IPS-15b (cell line): Measurements from ENCODE around the gene PDE4B.

ENCODE experiments used
- H3K27me3 ChIP-seq: one replicate; pipeline ENCODE4 v1.6.1; 2013; ENCODE audit warnings: low read length; ENCODE audit not compliant: control insufficient read depth, insufficient read depth
- H3K36me3 ChIP-seq: one replicate; pipeline ENCODE4 v1.6.1; 2013; ENCODE audit warnings: low read length; ENCODE audit not compliant: control insufficient read depth, insufficient read depth
- H3K4me1 ChIP-seq: one replicate; pipeline ENCODE4 v1.6.1; 2013; ENCODE audit warnings: mild to moderate bottlenecking, low read length; ENCODE audit not compliant: control insufficient read depth, insufficient read depth
- H3K4me3 ChIP-seq: one replicate; pipeline ENCODE4 v1.5.1; 2013; ENCODE audit warnings: low read depth, low read length
- H3K9ac ChIP-seq: one replicate; pipeline ENCODE4 v1.6.1; 2013; ENCODE audit warnings: low read depth, mild to moderate bottlenecking, low read length
- H3K9me3 ChIP-seq: one replicate; pipeline ENCODE4 v1.6.1; 2013; ENCODE audit warnings: mild to moderate bottlenecking, low read length; ENCODE audit not compliant: control insufficient read depth, insufficient read depth

PDE4B gene

GRCh38 chr1:66371233-66372005, 578.7 kb downstream of the PDE4B start:
- Histone ChIP-seq H3K27me3 (no peaks in the 10 kb centered on the region), H3K9me3 (no peaks in the 10 kb centered on the region), H3K36me3 (no peaks in the 10 kb centered on the region), H3K4me3 (no peak overlapping the region), H3K9ac (no peak overlapping the region), H3K4me1 (no peaks in the 10 kb centered on the region)

DNA sequence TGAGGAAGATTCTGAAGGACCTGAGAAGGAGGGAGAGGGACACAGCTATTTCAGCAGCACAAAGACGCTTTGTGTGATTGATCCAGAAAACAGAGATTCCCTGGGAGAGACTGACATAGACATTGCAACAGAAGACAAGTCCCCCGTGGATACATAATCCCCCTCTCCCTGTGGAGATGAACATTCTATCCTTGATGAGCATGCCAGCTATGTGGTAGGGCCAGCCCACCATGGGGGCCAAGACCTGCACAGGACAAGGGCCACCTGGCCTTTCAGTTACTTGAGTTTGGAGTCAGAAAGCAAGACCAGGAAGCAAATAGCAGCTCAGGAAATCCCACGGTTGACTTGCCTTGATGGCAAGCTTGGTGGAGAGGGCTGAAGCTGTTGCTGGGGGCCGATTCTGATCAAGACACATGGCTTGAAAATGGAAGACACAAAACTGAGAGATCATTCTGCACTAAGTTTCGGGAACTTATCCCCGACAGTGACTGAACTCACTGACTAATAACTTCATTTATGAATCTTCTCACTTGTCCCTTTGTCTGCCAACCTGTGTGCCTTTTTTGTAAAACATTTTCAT, 579.9 kb downstream of the PDE4B start:
- no peak overlapping the region for H3K9ac ChIP-seq
- H3K4me1 ChIP-seq: no peaks in the 10 kb centered on the region
- H3K36me3 ChIP-seq: no peaks in the 10 kb centered on the region

DNA sequence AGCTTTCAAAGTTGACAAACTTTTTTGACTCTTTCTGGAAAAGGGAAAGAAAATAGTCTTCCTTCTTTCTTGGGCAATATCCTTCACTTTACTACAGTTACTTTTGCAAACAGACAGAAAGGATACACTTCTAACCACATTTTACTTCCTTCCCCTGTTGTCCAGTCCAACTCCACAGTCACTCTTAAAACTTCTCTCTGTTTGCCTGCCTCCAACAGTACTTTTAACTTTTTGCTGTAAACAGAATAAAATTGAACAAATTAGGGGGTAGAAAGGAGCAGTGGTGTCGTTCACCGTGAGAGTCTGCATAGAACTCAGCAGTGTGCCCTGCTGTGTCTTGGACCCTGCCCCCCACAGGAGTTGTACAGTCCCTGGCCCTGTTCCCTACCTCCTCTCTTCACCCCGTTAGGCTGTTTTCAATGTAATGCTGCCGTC, 580.5 kb downstream of the PDE4B start:
- H3K9ac ChIP-seq: no peak overlapping the region
- no peaks in the 10 kb centered on the region for H3K4me1 ChIP-seq
- H3K36me3 ChIP-seq: no peaks in the 10 kb centered on the region
- H3K27me3 ChIP-seq: no peaks in the 10 kb centered on the region
- H3K9me3 ChIP-seq: no peaks in the 10 kb centered on the region
- H3K4me3 ChIP-seq: no peak overlapping the region

More for the DNA sequence above, 579.9 kb downstream of the PDE4B start:
- Histone ChIP-seq H3K27me3 (no peaks in the 10 kb centered on the region), H3K9me3 (no peaks in the 10 kb centered on the region), H3K4me3 (no peak overlapping the region)

GRCh38 chr1:66374148-66374547, 581.5 kb downstream of the PDE4B start:
- Histone ChIP-seq H3K4me1 (no peaks in the 10 kb centered on the region), H3K4me3 (no peak overlapping the region), H3K9ac (no peak overlapping the region), H3K36me3 (no peaks in the 10 kb centered on the region), H3K27me3 (no peaks in the 10 kb centered on the region), H3K9me3 (no peaks in the 10 kb centered on the region)

DNA sequence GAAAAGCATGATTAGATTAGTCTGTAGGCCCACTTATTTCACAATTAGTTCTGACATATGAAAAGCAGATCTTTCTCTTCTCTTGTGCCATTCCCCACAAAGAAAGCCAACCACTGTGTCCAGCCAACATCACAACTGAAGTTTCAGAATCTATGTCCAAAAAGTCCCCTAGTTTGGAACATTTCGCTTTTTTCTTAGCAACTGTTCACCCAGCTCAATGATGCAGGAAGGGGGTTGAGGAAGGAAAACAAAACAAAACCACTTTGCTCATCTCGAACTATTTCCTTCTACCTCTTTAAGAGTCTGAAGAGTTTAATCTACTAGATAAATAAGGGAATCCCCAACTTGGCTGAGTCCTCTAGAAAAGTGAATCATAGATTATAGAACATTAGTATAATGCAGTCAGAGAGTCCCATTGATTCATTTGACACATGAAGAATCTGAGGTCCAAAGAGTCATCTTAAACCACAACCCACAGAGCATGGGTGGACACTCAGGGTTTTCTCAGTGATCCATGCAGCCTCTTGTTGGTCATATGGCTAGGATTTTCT, 581.9 kb downstream of the PDE4B start:
- H3K4me1 ChIP-seq: no peaks in the 10 kb centered on the region
- H3K9ac ChIP-seq: no peak overlapping the region
- no peak overlapping the region for H3K4me3 ChIP-seq

DNA sequence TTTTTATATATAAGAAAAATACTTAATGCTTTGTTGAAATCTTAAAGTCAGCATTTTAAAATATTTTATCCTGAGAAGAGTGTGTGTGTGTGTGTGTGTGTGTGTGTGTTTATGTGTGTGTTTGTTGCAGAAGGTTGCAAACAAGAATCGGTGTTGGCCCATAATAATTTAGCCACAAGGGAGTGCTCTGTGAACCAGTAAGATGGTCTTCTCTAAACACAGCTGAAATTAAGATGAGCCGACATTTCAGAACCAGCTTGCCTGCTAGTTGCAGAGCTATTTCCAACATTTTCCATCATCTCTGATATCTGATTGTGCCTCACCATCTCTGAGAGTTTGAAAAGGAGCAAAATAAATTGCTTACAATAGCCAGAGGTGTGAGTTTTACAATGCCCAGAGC, 582.4 kb downstream of the PDE4B start:
- H3K36me3 ChIP-seq: no peaks in the 10 kb centered on the region
- H3K4me3 ChIP-seq: no peak overlapping the region
- H3K9ac ChIP-seq: no peak overlapping the region
- no peaks in the 10 kb centered on the region for H3K4me1 ChIP-seq
- H3K27me3 ChIP-seq: no peaks in the 10 kb centered on the region
- no peaks in the 10 kb centered on the region for H3K9me3 ChIP-seq

More for the DNA sequence above, 581.9 kb downstream of the PDE4B start:
- Histone ChIP-seq H3K27me3 (no peaks in the 10 kb centered on the region), H3K36me3 (no peaks in the 10 kb centered on the region), H3K9me3 (no peaks in the 10 kb centered on the region)

GRCh38 chr1:66380452-66381212, 587.9 kb downstream of the PDE4B start:
- Histone ChIP-seq H3K36me3 (peaks cover 6% of the 10 kb centered on the region), H3K9ac (no peak overlapping the region), H3K9me3 (peaks cover 20% of the 10 kb centered on the region), H3K4me3 (no peak overlapping the region), H3K27me3 (no peaks in the 10 kb centered on the region), H3K4me1 (no peaks in the 10 kb centered on the region)

GRCh38 chr1:66381621-66382275, 589.1 kb downstream of the PDE4B start:
- Histone ChIP-seq H3K4me1 (no peaks in the 10 kb centered on the region), H3K9me3 (peaks cover 21% of the 10 kb centered on the region), H3K9ac (no peak overlapping the region), H3K4me3 (no peak overlapping the region), H3K27me3 (no peaks in the 10 kb centered on the region), H3K36me3 (peaks cover 6% of the 10 kb centered on the region)

DNA sequence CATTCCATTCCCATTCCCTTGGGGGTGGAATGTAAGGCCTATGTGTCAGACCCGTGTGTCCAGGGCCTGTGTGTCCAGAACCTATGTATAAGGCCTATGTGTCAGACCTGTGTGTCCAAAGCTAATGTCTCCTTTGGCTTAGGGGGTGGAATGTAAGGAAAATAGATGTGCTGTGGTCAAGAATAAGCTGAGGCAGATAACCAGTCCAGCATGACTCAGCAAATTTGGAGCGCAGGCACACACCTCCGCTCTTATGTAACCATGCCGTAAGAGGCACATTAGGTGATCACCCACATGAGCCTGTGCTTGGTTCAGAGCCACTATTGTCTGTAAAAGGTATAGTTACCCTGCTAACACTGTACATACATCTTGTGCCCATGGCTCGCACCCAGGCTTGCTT, 590.5 kb downstream of the PDE4B start:
- H3K9ac ChIP-seq: no peak overlapping the region
- H3K36me3 ChIP-seq: peaks cover 6% of the 10 kb centered on the region

DNA sequence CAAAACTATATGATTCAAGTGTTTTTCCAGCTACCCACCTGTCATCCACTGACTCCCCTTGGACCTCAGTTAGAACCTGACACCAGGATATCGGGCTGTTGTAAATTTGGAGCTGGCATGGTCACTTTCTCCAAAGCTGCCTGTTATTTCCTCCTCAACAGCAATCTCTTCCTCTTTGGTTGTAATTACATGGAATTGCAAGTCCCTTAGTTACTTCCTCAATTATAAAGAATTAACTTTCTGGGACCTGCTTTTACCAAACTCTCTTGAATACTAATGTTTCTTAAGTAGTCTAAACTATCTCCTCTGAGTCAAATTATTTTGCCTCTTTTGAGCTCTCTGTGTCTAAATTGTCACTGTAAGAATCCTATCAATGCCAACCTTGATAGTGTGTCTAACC, 590.9 kb downstream of the PDE4B start:
- H3K9ac ChIP-seq: no peak overlapping the region
- H3K36me3 ChIP-seq: peaks cover 6% of the 10 kb centered on the region
- H3K4me3 ChIP-seq: no peak overlapping the region
- H3K27me3 ChIP-seq: no peaks in the 10 kb centered on the region
- H3K4me1 ChIP-seq: no peaks in the 10 kb centered on the region
- peaks cover 21% of the 10 kb centered on the region for H3K9me3 ChIP-seq

More for the DNA sequence above, 590.5 kb downstream of the PDE4B start:
- H3K4me3 ChIP-seq: no peak overlapping the region
- H3K9me3 ChIP-seq: peaks cover 21% of the 10 kb centered on the region
- H3K27me3 ChIP-seq: no peaks in the 10 kb centered on the region
- H3K4me1 ChIP-seq: no peaks in the 10 kb centered on the region

DNA sequence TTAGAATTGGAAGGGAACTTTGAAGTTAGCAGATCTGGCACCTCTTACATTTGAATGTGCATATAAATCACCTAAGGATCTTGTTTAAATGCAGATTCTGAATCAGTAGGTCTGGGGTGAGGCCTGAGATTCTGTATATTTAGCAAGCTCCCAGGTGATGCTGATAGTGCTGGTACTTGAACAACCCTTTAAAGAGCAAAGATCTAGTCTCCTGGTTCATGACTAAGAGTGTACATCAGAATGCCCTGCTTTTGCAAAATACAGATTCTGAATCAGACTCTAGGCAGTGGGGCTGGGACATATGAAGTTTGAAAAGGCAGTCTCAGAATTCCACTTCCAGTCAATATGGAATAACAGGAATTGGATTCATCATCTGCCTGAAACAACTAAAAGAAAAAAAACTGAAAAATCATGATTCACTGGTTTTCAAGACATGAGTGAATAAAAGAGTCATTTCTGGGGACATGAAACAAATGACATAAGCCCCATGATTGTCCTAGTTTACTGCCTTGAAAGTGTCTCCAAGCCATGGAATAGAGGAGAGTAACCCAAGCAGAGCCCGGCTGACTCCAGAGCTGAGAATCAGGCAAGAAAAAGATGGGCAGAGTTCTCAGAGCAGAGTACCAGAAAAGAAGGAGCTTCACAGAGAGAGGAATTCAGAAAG, 591.7 kb downstream of the PDE4B start:
- Histone ChIP-seq H3K9me3 (peaks cover 21% of the 10 kb centered on the region), H3K36me3 (peaks cover 6% of the 10 kb centered on the region), H3K27me3 (no peaks in the 10 kb centered on the region), H3K4me1 (no peaks in the 10 kb centered on the region), H3K4me3 (no peak overlapping the region), H3K9ac (no peak overlapping the region)
